Posterior vena cava (tissue), 2 donors: ENCODE results near the gene TRIM32. TPM values are rescaled to one million over a fixed set of nuclear protein-coding genes. Genes with fewer than 3 reads are reported as not detected.
"Not testable (repeated sequence)": the region's sequence is repeated elsewhere in the genome, so short reads cannot be mapped to it uniquely, and the experiment has no call there.

ENCODE experiments used
- DNase-seq: peaks from one replicate; pipeline ENCODE4 v3.0.0-alpha.2; 2020; ENCODE audit warnings: low spot score
- intact Hi-C, 2 donors: fragments of 100-400 bp; cut with DNase I; formaldehyde crosslinking; loops; one replicate each; pipeline versions ENCODE4 v1.14.1 to v1.14.2; 2022 to 2023
- total RNA-seq, 2 donors: library from RNA; stranded (reverse); fragmentation: NEBNext Ultra II Directional; extraction: Animal tissue kit (Norgen Biotek cat#: 25700); gene quantifications; one replicate each; pipeline ENCODE4 v1.2.1, GENCODE V29; 2021
- donor health status: DM: yes; HTN: yes; CAD: no.
- donor health status: DM: yes; HTN: yes; CAD: no.

TRIM32 gene
- total RNA-seq, 2 donors from 2014 or later: 17.4 to 24.4 TPM

DNA sequence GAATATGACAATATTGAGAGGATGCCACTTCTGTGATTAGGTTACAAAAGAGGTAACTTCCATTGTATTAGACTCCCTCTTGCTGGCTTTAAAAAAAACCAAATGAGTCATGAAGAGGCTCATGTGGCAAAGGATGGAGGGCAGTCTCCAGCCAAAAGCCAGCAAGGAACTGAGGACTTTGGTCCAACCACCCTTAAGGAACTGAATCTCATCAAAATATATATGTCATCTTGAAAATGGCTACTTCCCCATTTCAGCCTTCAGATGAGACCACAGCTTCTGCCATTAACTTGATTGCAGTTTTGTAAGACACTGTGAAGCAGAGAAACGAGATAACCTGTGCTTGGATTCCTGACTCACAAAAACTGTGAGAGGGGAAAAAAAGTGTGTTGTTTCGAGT is 15.5 kb upstream of the TRIM32 start:
- intact Hi-C loops: no loop called here
- no peak for DNase-seq

GRCh38 chr9:116673375-116673774 is 13.7 kb upstream of the TRIM32 start:
- DNase-seq: no peak
- intact Hi-C loops: no loop called here

- no peak for DNase-seq
- intact Hi-C loops: no loop called here
These were observed 12.7 kb upstream of the TRIM32 start for GRCh38 chr9:116674210-116674980.

- DNase-seq: no peak
- intact Hi-C loops: no loop called here
These were observed 3.6 kb upstream of the TRIM32 start for GRCh38 chr9:116683535-116683934.

DNA sequence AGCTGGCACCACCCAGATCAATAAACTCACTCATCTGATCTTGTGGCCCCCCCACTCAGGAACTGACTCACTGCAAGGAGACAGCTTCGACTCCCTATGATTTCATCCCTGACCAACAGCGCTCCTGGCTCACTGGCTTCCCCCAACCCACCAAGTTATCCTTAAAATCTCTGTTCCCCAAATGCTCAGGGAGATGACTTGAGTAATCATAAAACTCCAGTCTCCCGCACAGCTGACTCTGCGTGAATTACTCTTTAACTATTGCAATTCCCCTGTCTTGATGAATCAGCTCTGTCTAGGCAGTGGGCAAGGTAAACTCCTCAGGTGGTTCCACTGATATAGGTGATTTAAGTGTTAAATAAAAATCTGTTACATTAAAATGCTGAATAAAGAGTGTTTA is 1.9 kb upstream of the TRIM32 start:
- DNase-seq: no peak
- intact Hi-C loops: no loop called here

GRCh38 chr9:116686135-116686534 is 970 bp upstream of the TRIM32 start:
- intact Hi-C loops: no loop called here
- DNase-seq: no peak

- intact Hi-C loops: no loop called here
- no peak for DNase-seq
These were observed 422 bp upstream of the TRIM32 start for GRCh38 chr9:116686693-116687073.

DNA sequence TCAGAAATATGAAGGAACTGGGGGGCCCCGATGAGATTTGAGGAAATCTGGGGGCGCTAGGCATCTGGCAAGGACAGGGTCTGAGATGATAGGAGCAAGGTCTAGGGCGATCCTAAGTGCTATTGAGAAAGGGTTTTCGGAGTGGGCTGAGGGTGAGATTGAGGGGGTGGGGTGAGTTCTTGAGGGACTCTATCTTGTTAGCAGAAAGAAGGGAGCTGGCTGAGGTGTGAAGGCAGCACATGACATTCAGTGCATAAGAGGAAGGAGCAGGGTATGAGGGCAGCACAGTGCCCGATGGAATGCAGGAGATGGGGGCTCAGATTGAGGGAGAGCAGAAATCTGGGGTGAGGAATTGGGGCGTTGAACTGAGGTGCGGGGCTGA is 640 bp downstream of the TRIM32 start:
- DNase-seq: no peak
- intact Hi-C loops: no loop called here

DNA sequence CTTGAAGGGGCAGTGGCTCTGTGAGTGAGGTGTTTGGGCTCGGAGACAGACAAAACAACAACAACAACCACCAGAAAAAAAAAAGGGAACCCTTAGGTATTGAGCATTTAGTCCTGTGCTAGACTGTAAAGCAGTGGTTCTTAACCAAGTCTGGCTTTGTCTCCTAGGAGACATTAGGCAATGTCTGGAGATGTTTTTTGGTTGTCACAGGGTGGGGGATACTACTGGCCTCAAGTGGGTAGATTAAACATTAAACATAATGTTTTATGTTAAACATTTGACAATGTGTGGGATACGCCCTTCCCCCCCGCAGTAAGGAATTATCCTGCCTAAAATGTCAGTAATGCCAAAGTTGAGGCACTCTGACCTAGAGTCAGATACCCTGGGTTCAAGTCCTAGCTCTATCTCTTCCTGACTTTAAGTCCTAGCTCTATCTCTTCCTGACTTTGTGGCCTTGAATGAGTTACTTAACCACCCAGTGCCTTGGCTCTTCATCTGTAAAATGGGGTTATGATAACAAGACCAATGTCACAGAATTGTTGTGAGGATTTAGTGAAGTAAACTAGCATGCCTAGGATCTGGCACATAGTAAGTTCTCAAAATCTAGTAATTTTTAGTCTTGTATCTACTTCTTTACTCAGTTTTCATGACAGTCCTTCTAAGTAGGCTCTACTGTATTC is 1.8 kb downstream of the TRIM32 start:
- DNase-seq: no peak
- intact Hi-C loops: no loop called here

DNA sequence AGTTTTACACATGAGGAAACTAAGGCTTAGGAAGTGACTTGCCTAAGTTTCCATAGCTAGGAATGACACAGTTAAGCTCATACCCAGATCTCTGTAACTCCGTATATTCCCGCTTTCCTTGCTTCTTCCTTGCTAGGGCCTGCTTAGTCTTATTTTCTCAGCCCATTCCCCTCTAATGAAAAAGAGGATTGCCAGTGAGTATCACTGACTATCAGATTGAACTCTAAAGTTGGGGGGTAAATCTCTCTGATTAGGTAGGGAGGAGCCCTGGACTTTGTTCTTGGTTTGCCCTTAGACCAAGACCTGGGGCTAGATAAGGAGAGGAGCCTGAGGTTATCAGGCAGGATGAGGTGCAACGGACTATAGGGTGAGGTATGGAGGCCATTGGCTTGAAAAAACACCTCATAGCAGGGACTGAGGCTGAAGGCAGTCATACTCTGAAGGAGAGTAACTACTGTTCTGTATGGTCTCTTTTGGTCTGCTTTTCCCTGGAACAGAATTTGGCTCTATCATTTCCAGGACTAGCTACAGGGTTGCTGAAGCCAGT is 2.5 kb downstream of the TRIM32 start:
- intact Hi-C loops: no loop called here
- DNase-seq: no peak

GRCh38 chr9:116690805-116691204 is 3.7 kb downstream of the TRIM32 start:
- intact Hi-C loops: not testable (repeated sequence)

GRCh38 chr9:116691607-116692006 is 4.5 kb downstream of the TRIM32 start:
- intact Hi-C loops: no loop called here
- no peak for DNase-seq

More at GRCh38 chr9:116690805-116691204, 3.7 kb downstream of the TRIM32 start:
- not testable (repeated sequence) for DNase-seq

DNA sequence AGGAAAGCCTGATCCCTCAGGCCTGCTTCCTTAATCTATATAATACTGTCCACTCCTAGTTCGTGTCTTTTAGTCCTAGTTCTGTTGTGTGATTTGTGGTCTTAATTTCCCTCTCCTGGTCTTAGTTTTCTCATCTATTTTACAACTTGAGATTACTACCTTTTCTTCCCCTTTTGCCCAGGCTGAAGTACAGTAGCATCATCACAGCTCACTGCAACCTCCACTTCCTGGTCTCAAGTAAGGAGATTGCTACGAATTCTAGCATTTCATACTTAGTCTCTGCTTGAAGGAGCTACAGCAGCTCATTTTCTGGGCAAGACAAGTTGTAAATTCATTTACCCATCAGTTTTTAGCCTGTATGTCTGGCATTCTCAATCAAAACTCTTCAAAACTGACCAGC is 5.5 kb downstream of the TRIM32 start:
- no peak for DNase-seq
- intact Hi-C loops: no loop called here

GRCh38 chr9:116693233-116693731 is 6.2 kb downstream of the TRIM32 start:
- intact Hi-C loops: no loop called here

GRCh38 chr9:116694785-116695291 is 7.7 kb downstream of the TRIM32 start:
- no peak for DNase-seq
- intact Hi-C loops: no loop called here

More at GRCh38 chr9:116693233-116693731, 6.2 kb downstream of the TRIM32 start:
- no peak for DNase-seq

DNA sequence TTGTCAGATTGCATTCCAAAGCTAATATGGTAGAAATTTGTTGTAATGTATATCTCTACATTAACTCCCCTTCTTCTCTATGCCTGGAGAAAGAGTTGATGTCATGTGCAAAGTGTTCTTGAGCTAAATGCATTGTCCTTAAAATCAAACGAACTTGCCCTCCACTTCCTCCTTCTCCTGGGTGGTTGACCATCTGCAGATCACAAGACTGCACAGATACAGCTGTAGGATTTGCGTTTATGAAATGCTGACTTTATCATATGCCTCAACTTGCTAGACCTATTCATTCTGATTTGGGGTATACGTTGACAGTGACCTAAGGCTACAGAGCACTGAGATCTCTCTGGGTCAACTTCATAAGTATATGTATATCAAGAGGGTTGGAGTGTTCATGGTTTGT is 8.3 kb downstream of the TRIM32 start:
- no peak for DNase-seq
- intact Hi-C loops: no loop called here

- DNase-seq: no peak
- intact Hi-C loops: no loop called here
These were observed 10.3 kb downstream of the TRIM32 start for GRCh38 chr9:116697362-116697761.

- intact Hi-C loops: no loop called here
- peak; percentile 73 for DNase-seq
These were observed 10.8 kb downstream of the TRIM32 start for GRCh38 chr9:116697887-116698286.

GRCh38 chr9:116700279-116700678 is 13.2 kb downstream of the TRIM32 start:
- DNase-seq: no peak
- intact Hi-C loops: no loop called here
